ENCODE results near the gene SCYL2.
"Not testable (repeated sequence)": the region's sequence is repeated elsewhere in the genome, so short reads cannot be mapped to it uniquely, and the experiment has no call there.

GRCh38 chr12:100284556-100284955 is 17.6 kb downstream of the SCYL2 start:
- not testable (repeated sequence) for TF ChIP-seq CTCF (IDR thresholded peaks at IDR 0.05 in 4 of 5, conservative IDR thresholded peaks at IDR 0.05 in 1 of 5); POLR2A (IDR thresholded peaks at IDR 0.05)

All from gastrocnemius medialis (tissue), 4 donors.